Dermis blood vessel endothelial cell (primary cell): Measurements from ENCODE around the gene MSTO1. TPM values are rescaled to one million over a fixed set of nuclear protein-coding genes. Genes with fewer than 3 reads are reported as not detected.

Experiments used
- total RNA-seq: library from RNA; depleted of rRNA; stranded (reverse); fragments of >200 nt; gene quantifications from 2 replicates; pipeline ENCODE4 v1.2.3, GENCODE V29; 2014

MSTO1 gene
- total RNA-seq, 1 donor from 2014 or later = 20.3 TPM

Other genes starting within 250 kb of the MSTO1 start
- 24.2 and 32.4 TPM in 2 replicates for gene ASH1L, start 47.4 kb upstream of the MSTO1 start, total RNA-seq
- 44.9 and 66.9 TPM in 2 replicates for gene YY1AP1, start 78.6 kb downstream of the MSTO1 start, total RNA-seq
- gene DAP3, start 78.9 kb downstream of the MSTO1 start, total RNA-seq = 49.7 and 55.3 TPM in 2 replicates
- gene GON4L, start 247.0 kb downstream of the MSTO1 start, total RNA-seq = 31.8 and 34.3 TPM in 2 replicates
- 35.9 and 41.0 TPM in 2 replicates for gene SYT11, start 249.3 kb downstream of the MSTO1 start, total RNA-seq